ENCODE measurements around the gene TSPAN7.

GRCh38 chrX:38668771-38669170, 107.4 kb downstream of the TSPAN7 start:
- TF ChIP-seq CTCF (conservative IDR thresholded peaks at IDR 0.05 in 1 of 2, IDR thresholded peaks at IDR 0.05 in 1 of 2; ENCODE audit: low read depth in 1 of 2, low read length in 2 of 2) (no peak), EZH2 (IDR thresholded peaks at IDR 0.05; ENCODE audit: low read length, missing control alignments) (no peak)
